GM21723 (cell line): ENCODE measurements around the gene SPTBN2.

Experiments
- ATAC-seq: cut with Tn5 transposase; IDR thresholded peaks from one replicate; pipeline ENCODE4 v1.9.1; 2021; ENCODE audit warnings: mild to moderate bottlenecking, moderate library complexity; ENCODE audit not compliant: unreplicated experiment

SPTBN2 gene

GRCh38 chr11:66704659-66705360, 24.2 kb downstream of the SPTBN2 start:
- no peak for ATAC-seq

GRCh38 chr11:66701432-66702240, 27.4 kb downstream of the SPTBN2 start:
- no peak for ATAC-seq

- no peak for ATAC-seq
These were observed 28.3 kb downstream of the SPTBN2 start for GRCh38 chr11:66700742-66701141.

DNA sequence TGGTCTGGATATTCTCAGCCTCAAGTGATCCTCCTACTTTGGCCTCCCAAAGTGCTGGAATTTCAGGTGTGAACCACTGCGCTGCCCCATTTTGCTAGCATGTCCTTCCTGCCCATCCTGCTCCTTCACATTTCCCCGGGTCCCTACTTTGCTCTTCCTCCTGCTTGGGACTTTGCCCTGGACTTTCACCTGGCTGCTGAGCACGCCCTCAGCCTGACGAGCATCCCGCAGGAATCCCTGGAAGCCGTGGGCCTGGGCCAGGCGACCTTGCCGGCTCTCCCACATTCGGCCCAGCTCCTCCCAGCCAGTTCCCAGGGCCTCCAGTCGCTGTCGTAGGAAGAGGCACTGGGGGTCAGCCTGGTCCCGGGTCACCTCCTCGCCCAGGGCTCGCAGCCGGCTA, 28.7 kb downstream of the SPTBN2 start:
- no peak for ATAC-seq

- no peak for ATAC-seq
These were observed 30.5 kb downstream of the SPTBN2 start for GRCh38 chr11:66698491-66698890.

DNA sequence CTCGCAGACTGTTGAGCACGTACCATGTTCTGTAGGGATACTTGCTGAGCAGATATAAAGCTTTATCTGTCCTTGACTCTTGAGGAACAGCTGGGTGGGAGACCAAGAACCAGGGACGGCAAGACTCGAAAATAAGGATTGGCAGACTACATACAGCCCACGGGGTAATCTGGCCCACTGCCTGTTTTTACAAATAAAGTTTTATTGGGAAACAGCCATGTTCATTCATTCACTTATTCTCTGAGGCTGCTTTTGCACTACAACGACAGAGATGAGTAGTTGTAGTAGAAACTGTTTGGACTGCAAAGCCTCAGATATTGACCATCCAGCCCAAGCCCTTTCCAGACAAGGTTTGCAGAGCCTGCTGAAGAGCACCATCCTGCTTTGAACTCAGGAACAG, 31.0 kb downstream of the SPTBN2 start:
- no peak for ATAC-seq

DNA sequence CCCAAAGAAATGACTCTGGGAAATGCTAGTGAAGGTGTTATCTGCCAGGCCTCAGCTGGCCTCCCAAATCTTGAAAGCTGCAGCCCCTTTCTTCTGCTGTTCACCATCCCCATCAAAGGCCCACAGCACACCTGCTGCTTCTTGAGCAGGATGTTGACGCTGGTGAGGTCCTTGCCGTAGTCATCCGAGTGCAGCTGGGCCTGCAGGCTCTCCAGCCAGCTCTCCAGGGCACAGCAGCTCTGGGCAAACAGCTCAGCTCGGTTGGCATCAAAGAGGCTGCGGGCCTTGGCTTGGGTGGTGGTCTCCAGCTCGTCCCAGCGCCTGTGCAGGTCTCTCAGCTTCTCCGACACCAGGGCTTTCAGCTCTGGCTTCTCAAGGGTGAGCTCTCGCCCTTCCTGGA, 32.9 kb downstream of the SPTBN2 start:
- no peak for ATAC-seq

GRCh38 chr11:66694732-66695207, 34.2 kb downstream of the SPTBN2 start:
- no peak for ATAC-seq

DNA sequence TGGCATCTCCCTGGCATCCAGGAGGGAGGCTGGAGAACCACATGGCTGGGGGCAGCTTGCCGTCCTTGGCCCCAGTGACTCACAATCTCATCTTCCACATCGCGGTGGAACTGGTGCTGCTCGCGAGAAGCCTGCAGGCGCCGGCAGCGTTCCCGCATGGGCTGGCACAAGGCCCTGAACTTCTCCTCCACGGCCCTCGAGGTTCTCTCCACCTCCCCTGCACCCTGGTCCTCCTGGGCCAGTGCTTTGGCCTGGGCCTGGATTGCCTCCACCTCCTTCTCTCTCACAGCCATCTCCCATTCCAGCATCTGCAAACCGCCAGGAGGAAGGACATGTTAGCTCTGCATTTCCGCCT, 35.0 kb downstream of the SPTBN2 start:
- ATAC-seq, result no peak

DNA sequence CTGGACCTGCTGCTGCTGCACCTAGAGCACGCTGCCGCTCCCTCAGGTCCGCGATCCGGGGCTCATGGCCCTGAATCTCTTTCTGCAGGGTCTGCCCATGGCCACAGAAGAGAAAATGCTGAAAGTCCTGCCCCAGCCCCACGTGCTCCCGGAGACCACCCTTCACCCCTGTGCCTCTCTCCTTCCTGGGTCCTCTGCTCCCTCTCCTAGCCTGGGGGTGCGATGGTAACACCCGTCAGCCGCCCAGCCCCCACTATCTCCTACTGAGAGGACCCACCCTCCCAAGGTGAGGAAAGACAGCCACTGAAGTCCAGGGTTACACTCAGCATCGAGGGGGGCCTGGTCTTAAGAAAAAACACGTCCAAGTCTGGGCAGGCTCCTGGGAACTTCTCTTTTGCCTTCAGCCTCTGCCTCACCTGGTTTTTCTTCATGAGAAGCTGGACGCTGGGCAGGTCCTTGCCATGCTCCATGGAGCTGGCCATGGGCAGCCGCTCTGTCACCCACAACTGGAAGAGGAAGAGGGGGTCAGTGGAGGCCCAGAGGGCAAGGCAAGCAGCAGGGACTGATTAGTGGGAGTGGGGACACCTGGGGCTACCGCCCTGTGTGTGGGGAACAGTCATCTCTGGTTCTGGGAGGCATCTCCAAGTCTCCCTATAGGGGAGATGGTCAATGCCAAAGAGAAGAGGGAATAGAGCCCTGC, 35.5 kb downstream of the SPTBN2 start:
- ATAC-seq, result no peak

DNA sequence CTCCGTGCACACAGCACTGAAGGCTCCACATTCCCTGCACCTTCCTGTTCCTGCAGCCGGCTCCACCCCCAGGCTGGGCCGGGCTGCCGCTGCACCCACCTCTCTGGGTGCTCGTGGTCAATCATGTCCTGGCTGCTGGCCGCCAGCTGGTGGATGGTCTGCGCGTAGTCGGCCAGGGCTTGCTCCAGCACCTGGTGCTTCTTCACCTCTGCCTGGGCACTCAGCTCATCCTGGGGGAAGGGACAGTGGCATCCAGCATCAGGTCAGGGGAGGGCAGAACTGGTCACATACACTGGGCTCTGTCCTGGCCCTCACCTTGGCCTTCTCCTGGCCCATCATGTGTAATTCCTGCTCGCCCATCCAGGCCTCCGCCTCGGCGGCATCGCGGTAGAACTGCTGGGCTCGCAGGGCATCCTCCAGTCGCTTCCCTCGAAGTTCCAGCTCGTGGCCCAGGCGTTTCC, 36.1 kb downstream of the SPTBN2 start:
- no peak for ATAC-seq

DNA sequence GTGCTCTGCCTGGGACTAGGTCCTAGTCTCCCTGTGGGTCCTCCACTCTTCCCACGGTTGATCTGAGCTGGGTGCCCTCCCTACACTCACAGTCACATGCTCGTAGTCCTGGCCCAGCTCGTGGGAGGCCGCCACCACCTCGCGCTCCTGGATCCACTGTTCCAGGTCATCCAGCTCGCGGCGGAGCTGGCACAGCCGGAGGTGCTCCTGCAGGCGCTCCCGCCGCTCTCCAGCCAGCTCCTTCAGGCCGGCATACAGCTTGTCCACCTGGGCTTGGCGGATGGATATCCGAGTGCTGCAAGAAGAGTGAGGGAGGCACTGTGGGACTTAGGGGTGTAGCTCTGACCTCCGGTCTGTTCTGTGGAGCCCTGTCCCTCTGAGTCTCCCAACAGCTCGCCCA, 36.6 kb downstream of the SPTBN2 start:
- no peak for ATAC-seq

GRCh38 chr11:66691311-66691980, 37.6 kb downstream of the SPTBN2 start:
- no peak for ATAC-seq

GRCh38 chr11:66689661-66690590, 39.1 kb downstream of the SPTBN2 start:
- no peak for ATAC-seq

GRCh38 chr11:66688561-66689534, 40.2 kb downstream of the SPTBN2 start:
- ATAC-seq, result no peak

DNA sequence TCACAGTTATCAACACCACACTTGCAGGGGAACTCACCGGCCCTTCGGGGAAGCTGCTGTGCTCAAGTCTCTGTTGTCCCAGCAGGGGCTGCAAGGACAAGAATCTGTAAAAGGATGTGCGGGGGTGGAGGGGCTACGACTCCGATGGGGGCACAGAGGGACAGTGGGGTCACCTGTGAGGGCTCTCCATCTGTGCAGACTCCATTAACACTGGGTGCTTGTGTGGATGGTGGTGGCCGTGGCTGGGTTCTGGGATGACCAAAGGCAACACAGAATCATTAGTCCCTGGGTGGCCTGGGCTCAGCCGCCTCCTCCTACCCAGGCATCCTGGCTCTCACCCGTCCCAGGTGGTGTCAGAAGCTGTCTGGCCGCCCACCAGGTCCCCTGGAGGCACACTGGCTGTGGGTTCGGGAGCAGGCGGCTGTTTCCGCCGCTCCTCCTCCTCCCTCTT, 41.2 kb downstream of the SPTBN2 start:
- no peak for ATAC-seq

- ATAC-seq, result no peak
These were observed 41.9 kb downstream of the SPTBN2 start for GRCh38 chr11:66686801-66687750.
